ENCODE results near the gene ST7L.

DNA sequence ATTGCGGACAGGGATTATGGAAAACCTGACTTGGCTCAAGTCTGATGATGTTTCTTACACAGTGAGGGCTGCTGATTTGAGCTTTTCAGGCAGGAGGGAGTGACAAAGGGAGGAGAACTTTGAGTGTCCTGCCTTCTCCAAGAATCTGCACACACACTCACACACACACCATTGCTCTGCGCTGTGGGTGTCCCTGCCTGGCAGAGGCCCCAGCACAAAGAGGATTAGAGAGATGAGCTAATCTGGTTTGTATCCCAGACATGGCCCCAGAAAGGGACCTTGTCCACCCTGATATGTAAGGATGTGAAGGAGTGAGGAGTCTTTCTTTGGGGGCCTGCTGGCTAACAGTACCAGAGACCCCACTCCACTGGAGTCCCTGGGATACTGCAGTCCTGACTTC is 116.1 kb downstream of the ST7L start:
- TF ChIP-seq, protein P1, sequence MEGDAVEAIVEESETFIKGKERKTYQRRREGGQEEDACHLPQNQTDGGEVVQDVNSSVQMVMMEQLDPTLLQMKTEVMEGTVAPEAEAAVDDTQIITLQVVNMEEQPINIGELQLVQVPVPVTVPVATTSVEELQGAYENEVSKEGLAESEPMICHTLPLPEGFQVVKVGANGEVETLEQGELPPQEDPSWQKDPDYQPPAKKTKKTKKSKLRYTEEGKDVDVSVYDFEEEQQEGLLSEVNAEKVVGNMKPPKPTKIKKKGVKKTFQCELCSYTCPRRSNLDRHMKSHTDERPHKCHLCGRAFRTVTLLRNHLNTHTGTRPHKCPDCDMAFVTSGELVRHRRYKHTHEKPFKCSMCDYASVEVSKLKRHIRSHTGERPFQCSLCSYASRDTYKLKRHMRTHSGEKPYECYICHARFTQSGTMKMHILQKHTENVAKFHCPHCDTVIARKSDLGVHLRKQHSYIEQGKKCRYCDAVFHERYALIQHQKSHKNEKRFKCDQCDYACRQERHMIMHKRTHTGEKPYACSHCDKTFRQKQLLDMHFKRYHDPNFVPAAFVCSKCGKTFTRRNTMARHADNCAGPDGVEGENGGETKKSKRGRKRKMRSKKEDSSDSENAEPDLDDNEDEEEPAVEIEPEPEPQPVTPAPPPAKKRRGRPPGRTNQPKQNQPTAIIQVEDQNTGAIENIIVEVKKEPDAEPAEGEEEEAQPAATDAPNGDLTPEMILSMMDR (IDR thresholded peaks at IDR 0.05), result no peak
- TF ChIP-seq POLR2A (IDR thresholded peaks at IDR 0.05), result no peak
